Femur (tissue), 1 donor: ENCODE results near the gene IL2RA.
A peak's percentile ranks its signal among the peaks of the same experiment; 100 is the strongest.
"Not testable (repeated sequence)": the region's sequence is repeated elsewhere in the genome, so short reads cannot be mapped to it uniquely, and the experiment has no call there.

Experiments used
- DNase-seq: peaks from one replicate; pipeline ENCODE4 v3.0.0-alpha.2; 2017

IL2RA gene

DNA sequence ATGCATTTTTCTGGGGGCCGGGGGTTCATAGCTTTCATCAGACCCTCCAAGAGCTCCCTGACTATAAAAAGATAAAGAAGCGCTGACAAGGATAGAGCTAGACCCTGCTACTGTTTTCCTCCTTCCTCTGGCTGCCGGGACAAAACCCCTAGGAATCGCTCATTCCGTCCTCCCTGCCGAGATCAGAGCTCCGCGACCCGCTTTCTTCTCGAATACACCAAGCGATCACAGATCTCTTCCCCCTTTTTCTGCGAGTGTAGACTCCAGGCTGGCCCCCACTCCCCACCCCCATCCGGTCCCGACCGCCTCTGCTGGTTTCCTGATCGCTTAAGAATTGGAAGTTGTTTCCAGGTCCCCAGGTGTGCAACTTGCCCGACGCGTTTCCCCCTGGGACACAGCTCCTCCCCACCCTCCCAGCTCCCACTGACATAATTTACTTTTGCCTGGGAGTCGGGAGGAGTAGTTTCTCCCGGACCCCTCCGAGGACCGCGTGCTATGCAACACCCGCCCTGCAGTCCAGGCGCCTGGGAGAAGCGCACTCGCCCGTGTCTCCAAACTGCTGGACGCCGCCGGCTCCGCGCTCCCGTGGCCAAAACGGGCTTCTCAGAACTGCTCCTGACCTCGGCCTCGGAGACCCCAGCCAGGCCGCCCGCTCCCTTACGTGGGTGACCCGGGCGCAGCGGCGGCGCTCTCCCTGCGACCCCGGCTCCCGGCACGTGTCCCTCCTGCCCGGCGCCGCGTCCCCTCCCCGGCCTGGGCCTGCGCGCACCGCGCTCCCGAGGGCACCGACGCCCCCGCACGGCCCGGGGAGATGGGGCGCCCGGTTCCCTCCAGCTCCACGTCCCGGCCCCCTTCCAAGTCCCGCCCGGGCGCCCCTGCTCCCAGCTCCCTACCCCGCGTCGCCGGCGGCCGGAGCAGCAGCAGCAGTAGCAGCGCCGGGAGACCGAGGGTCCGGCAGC, 85.4 kb downstream of the IL2RA start:
- peak; percentile 47 for DNase-seq

DNA sequence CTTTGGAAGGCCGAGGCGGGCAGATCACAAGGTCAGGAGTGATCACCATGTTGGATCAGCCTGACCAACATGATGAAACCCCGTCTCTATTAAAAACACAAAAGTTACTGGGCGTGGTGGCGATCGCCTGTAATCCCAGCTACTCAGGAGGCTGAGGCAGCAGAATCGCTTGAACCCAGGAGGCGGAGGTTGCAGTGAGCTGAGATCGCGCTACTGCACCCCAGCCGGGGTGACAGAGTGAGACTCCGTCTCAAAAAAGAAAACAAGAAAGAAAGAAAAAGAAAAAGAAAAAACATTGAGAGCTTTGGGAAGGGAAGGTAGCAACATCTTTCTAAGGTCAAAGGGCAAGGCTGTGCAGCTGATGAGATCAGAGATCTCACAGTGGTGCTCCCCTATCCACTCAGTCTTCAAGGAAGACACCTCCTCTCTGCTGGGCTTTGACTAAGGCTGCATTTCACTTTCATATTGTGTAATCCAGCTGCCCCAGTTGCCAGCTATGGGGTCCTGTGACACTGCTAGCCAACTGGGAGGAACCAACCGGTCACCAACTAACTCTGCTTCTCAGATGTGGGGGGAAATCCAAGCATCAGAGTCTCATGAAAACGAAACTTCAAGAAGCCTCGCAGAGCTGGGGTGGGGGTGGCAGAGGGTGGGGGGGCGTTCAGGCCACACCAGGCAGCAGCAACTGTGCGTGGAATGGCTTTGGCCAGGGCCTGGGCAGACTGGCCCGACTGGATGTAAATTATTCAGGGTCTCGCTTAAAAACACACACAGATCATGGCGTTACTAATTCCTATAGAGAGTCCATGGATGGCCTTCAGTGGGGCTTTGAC, 86.3 kb downstream of the IL2RA start:
- DNase-seq, result no peak

DNA sequence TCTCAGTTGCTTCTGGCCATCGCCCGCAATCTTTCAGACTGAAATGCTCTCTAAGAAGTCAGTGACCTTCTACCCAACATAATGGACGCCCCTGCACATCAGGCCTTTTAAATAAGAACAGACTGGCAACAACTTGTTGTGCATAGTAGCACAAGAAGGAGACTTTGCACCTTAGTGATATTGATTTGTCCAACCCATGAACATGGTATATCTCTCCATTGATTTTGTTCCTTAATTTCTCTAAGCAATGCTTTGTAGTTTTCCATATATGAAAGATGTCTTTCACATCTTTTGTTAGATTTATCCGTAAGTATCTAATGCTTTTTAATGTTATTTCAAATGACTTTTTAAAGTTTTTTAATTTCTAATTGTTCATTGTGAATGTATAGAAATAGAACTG, 89.1 kb downstream of the IL2RA start:
- DNase-seq, result no peak

DNA sequence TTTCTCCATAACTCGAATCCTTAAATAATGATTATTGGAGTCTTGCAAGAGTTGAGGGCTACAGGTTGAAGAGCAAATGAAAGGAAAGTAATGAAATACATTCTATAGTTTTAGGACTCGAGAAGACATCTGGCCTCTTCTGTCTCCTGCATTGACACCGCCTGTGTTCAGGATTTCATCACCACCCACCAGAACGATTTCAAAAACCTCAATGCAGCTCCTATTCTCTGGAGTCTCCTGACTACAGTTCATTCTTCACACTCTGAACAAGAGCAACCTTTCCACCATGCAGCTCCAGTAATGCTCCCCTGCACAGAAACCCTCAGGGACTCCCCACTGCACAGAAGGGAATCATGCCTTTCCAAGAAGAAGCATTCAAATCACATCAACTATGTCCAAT, 90.3 kb downstream of the IL2RA start:
- DNase-seq, result no peak

DNA sequence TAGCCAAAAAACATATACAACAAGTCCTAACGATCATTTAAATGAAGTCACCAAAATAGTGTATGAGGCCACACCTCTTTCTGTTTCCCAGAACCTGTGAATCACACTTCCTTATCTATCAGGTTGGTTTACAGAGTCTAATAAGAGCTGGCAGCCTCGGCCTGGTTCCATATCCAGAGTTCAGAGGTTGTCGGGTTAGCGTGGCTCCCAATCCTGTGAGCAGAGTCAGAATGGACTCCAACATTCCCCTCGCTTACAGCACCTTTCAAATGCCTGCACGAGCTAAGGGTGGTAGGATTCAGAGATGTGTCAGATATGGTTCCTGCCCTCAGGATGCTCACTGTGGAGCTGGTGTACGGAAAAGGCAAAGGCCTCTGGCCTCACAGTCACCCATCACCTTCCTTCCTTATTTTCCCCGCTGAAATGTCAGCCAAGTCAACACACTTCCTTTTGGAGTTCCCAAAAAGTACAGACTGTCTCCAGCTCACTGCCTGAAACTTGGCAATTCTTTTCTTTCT, 90.8 kb downstream of the IL2RA start:
- DNase-seq, result no peak

DNA sequence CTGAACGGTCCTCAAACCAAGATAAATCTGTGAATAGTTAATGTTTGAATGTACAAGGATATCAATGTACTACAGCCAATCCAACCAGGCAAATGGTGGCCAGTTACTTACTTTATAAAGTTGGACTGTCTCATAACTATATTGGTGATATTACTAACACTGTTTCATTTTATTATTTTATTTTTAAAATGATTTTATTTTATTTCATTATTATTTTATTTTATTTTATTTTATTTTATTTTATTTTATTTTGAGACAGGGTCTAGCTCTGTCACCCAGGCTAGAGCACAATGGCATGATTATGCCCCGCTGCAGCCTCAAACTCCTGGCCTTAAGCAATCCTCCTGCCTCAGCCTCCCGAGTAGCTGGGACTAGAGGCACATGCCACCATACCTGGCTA, 91.6 kb downstream of the IL2RA start:
- no peak for DNase-seq

DNA sequence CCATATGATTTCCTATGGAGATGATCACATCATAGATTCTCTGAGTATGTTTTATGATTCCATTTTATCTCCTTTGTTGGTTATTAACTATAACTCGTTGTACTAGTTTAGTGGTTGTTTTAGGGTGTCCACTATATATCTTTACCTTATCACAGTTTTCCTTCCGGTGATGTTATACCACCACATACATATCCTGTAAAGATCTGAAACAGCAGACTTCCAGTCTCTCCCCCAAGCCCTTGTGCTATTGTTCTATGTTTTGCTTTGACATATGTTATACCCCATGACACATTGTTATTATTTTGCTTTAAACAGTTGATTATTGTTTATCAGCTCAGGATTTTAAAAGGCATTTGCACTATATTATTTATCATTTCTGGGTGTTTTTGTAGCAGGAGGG, 92.1 kb downstream of the IL2RA start:
- no peak for DNase-seq

DNA sequence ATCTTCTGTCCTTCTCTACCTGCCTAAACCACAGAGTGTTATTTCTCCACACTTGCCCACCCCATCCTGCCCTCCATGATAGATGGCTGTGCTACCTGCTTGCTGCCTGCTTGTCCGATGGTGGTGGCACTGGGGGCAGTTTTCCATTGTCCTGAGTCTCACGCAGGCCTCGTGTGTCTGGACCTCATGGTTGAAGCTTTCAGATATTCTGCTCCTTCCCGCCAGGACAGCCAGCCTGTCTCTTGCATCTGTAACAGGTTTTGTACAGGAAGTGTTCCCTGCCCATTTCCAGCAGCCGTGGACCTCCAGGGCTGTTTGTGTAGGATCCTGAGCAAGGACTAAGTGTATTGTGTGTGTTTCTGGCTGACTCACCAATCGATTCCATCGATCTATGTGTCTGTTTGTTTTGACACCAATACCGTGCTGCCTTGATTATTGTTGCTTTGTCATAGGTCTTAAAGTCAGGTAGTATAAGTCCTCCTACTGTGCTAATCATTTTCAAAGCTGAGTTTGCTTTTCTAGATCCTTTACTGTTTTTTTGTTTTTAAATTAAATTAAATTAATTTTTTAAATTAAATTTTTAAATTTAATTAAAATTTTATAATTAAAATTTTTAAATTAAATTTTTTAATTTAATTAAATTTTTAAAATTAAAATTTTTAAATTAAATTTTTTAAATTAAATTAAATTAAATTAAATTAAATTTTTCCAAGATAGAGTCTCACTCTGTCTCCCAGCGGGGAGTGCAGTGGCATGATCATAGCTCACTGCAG, 93.3 kb downstream of the IL2RA start:
- DNase-seq, result no peak

DNA sequence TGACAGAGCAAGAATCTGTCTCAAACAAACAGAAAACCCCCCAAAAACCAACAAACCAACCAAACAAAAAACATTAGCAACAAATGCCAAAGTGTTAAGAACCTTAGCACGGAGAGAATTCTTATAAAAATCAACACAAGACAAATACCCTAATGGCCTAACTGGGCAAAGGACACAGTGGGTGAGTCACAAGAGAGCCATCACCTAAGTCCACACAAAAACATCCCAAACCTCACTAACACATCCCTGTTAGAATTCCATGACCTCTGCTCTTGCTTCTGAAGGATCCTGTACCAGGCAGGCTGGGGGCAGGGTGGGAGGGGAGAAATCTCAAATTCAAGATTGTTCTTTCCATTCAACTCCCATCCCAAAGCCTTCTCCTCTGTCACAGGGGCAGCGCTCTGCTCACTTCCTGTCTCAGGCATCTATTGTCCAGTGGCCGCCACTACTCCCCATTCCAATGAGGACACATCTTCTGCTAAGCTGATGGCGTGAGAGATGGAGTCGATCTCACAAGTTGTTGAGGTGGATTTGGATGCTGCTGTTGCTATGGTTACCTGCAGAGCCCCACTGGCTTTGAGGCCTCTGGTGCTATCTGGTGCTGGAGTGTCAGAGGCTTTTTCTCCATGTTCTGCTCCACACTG, 94.0 kb downstream of the IL2RA start:
- DNase-seq, result no peak

DNA sequence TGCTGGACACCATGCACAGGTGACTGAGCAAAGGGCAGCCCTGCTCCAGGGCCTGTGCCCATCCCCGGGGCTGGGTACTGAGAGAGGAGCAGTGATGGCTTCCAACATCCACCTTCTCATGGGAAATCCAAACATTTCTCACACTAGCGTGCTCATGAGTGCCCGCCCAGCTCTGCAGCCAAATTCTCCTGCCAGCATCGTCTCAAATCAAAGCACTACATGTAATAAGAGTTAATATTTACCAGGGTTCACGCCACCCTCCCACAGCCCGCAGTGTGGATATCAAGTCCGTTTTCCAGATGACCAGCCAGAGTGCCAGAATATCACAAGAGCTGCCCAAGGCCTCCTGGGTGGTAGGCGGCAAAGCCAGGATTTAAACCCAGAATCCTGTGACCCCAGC, 96.9 kb downstream of the IL2RA start:
- no peak for DNase-seq

DNA sequence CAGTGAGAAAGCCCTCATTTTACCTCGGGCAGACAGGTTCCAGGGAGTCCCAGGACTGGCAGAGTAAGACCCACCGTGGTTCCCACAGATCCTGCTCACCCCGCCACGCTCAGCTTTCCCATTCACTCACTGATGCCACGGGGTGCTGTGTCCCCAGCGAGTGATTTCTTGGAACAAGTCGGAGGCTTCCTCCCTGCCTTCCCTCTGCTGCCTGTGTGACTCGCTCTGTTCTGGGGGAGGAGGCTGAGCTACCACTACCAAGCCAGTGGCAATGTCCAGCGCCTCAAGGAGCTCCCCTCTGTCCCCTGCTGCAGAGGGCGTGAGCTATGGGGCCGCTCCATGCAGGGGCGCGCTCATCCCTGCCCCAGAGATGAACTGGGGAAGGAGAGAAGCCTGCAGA, 97.4 kb downstream of the IL2RA start:
- no peak for DNase-seq

DNA sequence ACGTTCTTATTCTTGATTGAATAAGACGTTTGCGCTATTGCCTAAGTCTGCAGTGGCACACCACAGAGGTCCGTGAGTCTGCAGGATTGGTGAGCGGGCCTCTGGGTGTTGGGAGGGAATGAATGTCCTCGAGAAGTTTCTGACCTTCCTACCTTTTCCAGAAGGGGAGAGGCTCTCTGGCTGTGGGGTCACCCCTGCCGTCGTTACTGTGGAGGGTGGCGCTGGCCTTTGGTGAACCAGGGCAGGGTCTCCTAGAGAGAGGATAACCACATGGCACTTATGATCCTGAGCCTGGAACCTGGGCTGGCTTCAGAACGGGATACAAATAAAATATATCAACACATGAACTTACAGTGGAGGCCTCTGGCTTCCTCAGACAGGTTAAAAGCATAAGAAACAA, 98.6 kb downstream of the IL2RA start:
- DNase-seq, result peak; percentile 5

DNA sequence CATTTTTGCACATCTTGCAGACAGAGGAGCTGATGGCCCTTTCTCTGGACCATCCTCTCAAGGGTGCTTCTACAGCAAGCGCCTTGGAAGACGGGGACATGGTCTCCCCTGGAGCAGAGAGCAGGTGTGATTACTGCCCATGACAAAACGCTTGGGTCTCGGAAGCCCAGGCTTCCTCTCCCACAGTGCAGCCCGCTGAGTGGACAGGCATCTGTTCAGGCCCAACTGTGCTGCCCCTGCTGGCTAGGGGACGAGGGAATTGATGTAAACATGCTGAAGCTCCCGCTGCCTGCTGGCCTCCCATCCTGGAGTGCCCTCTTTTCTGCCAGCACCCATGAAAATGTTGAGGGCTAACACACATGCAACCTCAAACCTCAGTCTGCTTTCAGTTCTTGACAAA, 99.1 kb downstream of the IL2RA start:
- peak; percentile 4 for DNase-seq

DNA sequence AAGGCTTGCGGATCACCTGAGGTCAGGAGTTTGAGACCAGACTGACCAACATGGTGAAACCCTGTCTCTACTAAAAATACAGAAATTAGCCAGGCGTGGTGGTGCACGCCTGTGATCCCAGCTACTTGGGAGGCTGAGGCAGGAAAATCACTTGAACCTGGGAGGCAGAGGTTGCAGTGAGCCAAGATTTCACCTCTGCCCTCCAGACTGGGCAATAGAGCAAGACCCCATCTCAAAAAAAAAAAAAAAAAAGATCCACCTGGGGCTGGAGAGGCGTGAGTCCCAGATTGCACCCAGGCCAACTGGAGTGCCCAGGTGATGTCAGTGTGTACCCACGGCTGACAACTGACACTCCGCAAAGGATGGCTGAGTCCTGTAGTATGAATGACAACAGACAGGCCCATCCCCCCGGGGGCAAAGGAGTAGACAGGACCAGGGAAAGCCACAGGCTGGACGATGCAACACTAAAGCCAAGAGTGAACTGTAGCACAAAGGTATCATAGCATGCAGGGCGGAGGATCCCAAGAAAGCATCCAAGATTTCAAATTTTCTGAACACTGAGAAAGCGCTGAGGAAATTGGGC, 99.7 kb downstream of the IL2RA start:
- peak; percentile 1 for DNase-seq

DNA sequence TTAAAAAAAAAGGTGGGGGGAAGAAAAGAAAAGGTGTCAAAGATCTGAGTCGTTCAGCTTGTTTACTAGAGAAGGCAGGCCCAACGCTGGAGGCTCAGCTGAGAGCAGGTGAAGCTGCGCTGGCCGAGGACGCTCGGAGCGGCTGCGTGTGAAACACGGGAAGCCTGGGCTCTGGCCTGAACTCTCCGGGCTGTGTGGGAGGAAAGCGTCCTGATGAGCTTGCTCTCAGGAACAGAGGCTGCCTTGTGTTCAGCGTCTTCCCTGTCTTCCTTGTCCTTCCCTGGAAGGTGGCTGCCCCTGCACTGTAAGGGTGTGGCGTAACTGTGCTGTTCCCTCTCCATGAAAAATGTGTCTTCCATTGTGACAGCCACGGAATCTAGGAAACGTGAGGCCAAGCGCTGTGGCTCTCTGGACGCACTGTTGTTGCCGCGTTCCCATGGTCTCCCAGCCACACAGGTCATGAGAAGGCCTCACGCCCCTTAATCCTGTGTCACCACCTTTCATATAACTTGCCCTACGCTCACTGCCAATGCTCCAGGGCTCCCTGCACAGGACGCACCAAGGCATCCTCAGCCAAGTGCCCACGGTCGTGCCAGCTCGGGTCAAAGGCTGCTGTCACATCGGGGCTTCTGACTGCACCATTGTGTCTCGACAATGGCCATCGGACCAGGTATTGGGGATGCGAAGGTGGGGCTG, 100.6 kb downstream of the IL2RA start:
- DNase-seq, result peak; percentile 14

DNA sequence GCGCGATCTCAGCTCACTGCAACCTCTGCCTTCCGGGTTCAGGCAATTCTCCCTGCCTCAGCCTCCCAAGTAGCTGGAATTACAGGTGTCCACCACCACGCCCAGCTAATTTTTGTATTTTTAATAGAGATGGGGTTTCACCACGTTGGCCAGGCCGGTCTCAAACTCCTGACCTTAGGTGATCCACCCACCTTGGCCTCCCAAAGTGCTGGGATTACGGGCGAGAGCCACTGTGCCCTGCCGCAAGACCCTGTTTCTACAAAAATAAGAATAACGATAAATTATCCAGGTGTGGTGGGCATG, 101.2 kb downstream of the IL2RA start:
- DNase-seq, result not testable (repeated sequence)
